Lower leg skin (tissue), 4 donors: ENCODE data around the gene SEMA3A. TPM values are rescaled to one million over a fixed set of nuclear protein-coding genes. Genes with fewer than 3 reads are reported as not detected.

Experiments used
- DNase-seq, 2 donors: peaks; one replicate each; pipeline ENCODE4 v3.0.0-alpha.2; 2019; ENCODE audit warnings: low spot score in 2 of 2
- H3K4me3 ChIP-seq: fragments of 200-600 bp; sonication (generic); 2 replicates; pipeline ENCODE4 v1.5.1; 2017; ENCODE audit warnings: mild to moderate bottlenecking, low read depth; ENCODE audit not compliant: poor library complexity, severe bottlenecking
- POLR2A ChIP-seq, 2 donors: fragments of 450-650 bp; IDR thresholded peaks; one replicate each; pipeline ENCODE4 v1.6.1; 2016 to 2017; ENCODE audit warnings: antibody characterized with exemption in 2 of 2, mild to moderate bottlenecking in 1 of 2, moderate library complexity in 1 of 2
- WGBS, 2 donors: methylation state at CpG; one replicate each; pipeline ENCODE4 v1.1.5; 2018; 5-methylcytosine and 5-hydroxymethylcytosine counted together
- intact Hi-C: fragments of 100-400 bp; cut with DNase I; formaldehyde crosslinking; loops from one replicate; pipeline ENCODE4 v1.15.0; 2023; ENCODE audit warnings: low total_unique reads
- total RNA-seq, 4 donors: library from RNA; depleted of rRNA; stranded (reverse); fragments of >200 nt; gene quantifications; one replicate each; pipeline ENCODE4 v1.1.0, GENCODE V29; 2016
- TF ChIP-seq, protein P1 (sequence below), 3 donors: fragments of 450-650 bp; IDR thresholded peaks; one replicate each; pipeline ENCODE4 v1.5.1; 2016; ENCODE audit warnings: antibody characterized with exemption in 3 of 3, mild to moderate bottlenecking in 3 of 3, moderate library complexity in 2 of 3

The SEMA3A gene
- total RNA-seq, 4 donors from 2014 or later = 0.19 to 1.6 (median 1.4) TPM

DNA sequence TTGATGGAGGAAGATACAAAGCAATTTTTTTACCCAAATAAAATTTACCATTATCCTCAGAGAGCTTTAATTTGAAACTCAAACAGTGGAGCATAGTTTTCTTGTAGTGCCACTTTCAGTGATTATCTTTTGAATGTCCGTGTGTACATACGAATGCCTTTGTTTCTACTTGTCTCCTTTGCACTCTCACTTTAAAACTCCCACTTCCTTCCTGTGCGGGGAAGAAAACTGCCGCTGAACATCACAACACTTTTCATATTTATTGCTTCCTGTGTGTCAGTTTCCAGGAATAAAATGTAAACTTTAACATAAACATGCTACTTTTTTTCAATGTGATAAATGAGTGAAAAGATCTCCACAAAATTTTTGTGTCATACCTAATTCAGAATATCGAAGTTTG, 102.4 kb downstream of the SEMA3A start:
- no peak for DNase-seq
- 19 to 22% methylated on average over 5 of the region's 5 CpGs for WGBS, 2 donors
- no peak overlapping the region for H3K4me3 ChIP-seq
- no peak for TF ChIP-seq POLR2A (IDR thresholded peaks at IDR 0.05)
- TF ChIP-seq, protein P1, sequence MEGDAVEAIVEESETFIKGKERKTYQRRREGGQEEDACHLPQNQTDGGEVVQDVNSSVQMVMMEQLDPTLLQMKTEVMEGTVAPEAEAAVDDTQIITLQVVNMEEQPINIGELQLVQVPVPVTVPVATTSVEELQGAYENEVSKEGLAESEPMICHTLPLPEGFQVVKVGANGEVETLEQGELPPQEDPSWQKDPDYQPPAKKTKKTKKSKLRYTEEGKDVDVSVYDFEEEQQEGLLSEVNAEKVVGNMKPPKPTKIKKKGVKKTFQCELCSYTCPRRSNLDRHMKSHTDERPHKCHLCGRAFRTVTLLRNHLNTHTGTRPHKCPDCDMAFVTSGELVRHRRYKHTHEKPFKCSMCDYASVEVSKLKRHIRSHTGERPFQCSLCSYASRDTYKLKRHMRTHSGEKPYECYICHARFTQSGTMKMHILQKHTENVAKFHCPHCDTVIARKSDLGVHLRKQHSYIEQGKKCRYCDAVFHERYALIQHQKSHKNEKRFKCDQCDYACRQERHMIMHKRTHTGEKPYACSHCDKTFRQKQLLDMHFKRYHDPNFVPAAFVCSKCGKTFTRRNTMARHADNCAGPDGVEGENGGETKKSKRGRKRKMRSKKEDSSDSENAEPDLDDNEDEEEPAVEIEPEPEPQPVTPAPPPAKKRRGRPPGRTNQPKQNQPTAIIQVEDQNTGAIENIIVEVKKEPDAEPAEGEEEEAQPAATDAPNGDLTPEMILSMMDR (IDR thresholded peaks at IDR 0.05) = no peak
- intact Hi-C loops = no loop called here

DNA sequence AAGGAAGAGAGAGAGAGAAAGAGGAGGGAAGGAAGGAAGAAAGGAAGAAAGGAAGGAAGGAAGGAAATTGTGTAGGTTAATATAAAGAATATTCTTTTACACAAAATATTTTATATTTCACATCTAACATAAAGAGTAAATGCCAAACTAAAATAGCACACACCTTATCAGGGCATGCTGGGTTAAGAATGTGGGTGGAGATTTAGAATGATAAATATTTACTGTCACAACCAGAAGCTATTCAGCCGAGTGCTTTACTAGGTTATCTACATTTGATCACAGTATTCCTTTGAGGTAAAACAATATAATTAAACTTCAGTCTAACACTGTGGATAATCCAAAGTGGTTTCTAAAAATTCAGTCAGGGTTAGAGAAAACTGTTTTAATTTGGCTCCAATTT, 103.3 kb downstream of the SEMA3A start:
- 50 to 56% methylated on average over 1 of the region's 1 CpG for WGBS, 2 donors
- no peak for DNase-seq
- intact Hi-C loops = no loop called here
- TF ChIP-seq, protein P1 (IDR thresholded peaks at IDR 0.05) = no peak
- no peak for TF ChIP-seq POLR2A (IDR thresholded peaks at IDR 0.05)
- H3K4me3 ChIP-seq = no peak overlapping the region

DNA sequence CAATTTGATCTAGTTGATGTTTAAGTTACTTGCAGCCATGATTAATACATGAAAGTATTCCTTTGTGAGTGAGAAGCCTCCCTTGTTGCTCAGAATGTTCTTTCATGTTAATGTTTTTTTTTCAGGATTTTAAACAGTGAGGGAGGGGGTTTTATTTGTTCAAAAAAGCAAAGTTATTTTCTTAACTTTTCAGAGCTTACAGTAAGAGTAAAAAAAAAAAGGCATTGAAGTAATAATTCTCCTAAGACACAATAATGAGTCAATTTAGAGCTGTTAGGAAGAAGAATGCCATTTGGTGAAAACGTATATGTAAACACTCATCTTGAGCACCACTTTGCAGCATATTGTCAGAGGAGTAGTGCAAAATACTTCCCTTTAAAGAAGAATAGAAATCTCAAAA, 105.8 kb downstream of the SEMA3A start:
- 69 to 71% methylated on average over 1 of the region's 1 CpG for WGBS, 2 donors
- no peak for TF ChIP-seq POLR2A (IDR thresholded peaks at IDR 0.05)
- TF ChIP-seq, protein P1 (IDR thresholded peaks at IDR 0.05) = no peak

DNA sequence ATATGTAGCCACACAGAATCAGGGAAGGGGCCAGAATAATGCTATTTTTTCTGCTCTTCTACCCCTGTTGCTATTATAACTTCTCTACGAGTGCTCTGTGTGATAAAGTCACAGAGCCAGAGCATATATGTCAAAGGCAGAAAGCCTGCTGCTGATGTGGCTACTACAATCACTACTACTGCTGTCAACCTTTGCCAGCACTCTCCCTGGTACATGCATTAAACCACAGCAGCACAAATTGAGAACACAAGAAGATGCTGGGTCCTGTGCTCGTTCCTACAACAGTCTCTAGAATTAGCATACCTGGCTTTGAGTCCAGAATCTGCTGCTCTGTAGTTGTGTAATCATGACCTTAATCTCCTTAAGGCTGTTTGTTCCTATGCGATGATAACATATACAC, 108.6 kb downstream of the SEMA3A start:
- intact Hi-C loops = no loop called here
- no peak overlapping the region for H3K4me3 ChIP-seq
- WGBS, 2 donors = 63 to 79% methylated on average over 3 of the region's 3 CpGs
- DNase-seq = no peak
- TF ChIP-seq, protein P1 (IDR thresholded peaks at IDR 0.05) = no peak
- TF ChIP-seq POLR2A (IDR thresholded peaks at IDR 0.05) = no peak

More for the DNA sequence above, 105.8 kb downstream of the SEMA3A start:
- intact Hi-C loops = no loop called here
- DNase-seq = no peak
- H3K4me3 ChIP-seq = no peak overlapping the region

GRCh38 chr7:84085147-84085546, 109.4 kb downstream of the SEMA3A start:
- whole genome bisulfite sequencing, 2 donors = 14 to 15% methylated on average over 1 of the region's 1 CpG
- TF ChIP-seq, protein P1 (IDR thresholded peaks at IDR 0.05) = no peak
- TF ChIP-seq POLR2A (IDR thresholded peaks at IDR 0.05) = no peak
- H3K4me3 ChIP-seq = no peak overlapping the region
- no peak for DNase-seq
- intact Hi-C loops = no loop called here

- intact Hi-C loops = no loop called here
- no peak for DNase-seq
- WGBS, 2 donors = 73 to 86% methylated on average over 2 of the region's 2 CpGs
- no peak overlapping the region for H3K4me3 ChIP-seq
- no peak for TF ChIP-seq POLR2A (IDR thresholded peaks at IDR 0.05)
- TF ChIP-seq, protein P1 (IDR thresholded peaks at IDR 0.05) = no peak
These were observed 110.7 kb downstream of the SEMA3A start for GRCh38 chr7:84083846-84084245.
